Nucleus accumbens (tissue), 56 donors: ENCODE data around the gene CCDC152.
"Not testable (repeated sequence)": the region's sequence is repeated elsewhere in the genome, so short reads cannot be mapped to it uniquely, and the experiment has no call there.

ENCODE experiments used
- DNase-seq, 56 donors: peaks; one replicate each; lab custom pipeline; 2025; lab: John Stamatoyannopoulos, UW

Gene CCDC152

DNA sequence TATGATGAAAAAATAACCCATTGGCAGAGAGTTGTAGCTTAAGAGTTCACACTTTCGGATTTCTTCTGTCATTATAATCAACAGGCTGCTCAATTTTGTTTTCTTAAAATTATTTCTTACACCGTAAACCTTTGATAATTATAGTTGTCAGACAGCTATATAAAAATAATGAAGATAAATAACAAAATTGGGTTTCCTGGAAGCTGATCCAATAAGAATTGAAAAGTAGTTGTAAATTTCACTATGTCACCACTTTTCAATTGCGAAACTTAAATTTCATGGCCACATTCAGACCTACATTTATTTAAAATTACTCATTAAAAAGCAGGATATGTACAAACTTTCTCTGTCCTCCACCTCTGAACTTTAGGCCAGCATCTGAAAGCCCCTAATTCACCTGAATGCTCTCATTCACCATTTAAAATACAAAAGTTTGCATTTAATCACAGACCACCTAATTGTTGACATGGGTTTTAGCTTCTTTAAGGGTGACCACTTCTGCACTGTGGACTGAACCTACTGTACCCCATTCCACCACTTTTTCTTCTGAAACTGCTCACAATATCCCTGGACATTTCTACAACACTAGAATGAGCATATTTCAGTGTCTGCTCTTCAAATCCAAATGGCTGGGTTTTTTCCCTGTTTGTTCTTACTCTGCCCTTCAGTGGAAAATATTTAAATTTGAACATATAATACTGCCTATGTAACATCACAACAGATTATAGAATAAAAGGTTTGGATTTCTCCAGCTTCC is 54.4 kb downstream of the CCDC152 start:
- DNase-seq, result no peak

DNA sequence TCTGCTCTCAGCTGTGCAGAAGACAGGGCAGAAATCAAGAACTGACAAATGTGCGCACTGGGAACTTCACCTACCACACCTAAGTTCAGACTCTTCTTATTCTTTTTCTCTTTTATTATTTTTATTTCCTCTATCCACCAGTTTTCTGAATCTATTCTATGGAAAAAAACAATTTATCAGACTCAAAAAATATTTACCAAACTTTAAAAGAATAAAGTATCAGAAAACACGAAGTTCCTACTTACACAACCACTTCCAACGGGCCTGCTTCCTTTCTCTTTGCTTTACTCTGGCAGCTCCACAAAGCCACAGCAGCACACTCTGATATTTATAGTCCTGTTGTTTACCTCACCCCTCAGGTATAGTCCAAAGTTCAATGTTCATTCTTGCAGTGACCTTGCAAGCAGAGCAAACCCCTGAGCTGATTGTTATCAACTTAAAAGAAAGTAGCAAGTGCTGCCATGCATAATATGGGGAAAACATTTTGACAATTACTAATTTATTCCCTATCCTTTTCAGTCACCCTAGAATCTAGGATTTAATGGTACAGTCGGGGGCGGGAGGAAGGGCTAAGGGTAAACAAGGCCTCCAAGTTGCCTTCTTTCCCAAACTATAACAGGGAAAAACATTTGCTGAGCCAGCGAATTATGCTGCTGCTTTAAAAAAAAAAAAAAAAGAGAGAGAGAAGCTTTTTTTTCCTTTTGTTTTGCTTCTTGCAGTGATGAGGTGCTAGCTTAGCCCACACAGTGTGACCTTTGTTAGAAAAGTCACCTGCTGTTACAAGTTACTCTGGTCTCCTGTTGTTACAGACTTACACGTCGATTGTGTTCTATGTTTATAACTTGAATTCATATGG is 55.2 kb downstream of the CCDC152 start, which contains the start of gene SELENOP:
Gene SELENOP (minus strand): TSS at position 302 of the 856 bp plus-strand sequence. CDS start 3,539 bp downstream, outside the sequence.
- peak in 44 of 56 donors; percentile 12 to 81 (median 48) for DNase-seq

DNA sequence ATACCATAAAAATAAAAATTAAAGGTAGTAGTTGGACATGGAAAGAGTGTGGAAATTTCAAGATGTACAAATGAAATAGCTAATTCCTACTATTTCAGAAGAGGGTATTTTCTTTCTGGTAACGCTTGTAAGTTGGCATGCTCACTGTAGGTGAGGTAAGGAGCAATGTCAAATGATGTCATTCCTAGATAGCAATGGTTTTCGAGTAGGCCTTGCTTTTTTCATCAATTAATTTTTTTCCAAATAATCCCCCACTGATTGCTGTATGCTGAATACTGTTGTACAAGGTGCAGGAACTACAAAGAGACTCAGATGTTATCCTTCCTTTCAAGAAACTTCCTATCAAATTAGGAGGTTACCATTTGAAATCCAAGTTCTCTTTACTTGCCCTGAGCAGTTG is 56.0 kb downstream of the CCDC152 start:
- DNase-seq, result no peak

DNA sequence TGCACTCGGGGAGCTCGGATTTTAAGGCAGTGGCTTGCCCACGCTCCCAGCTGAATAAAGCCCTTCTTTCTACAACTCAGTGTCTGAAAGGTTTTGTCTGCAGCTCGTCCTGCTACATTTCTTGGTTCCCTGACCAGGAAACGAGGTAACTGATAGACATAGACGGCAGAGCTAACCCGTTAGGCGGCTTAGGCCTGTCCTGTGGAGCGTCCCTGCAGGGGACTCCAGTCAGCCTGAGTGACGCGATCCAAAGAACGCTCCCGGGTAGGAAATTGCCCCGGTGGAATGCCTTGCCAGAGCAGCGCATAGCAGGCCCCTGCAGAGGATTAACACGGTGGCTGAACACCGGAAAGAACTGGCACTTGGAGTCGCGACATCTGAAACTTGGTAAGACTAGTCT is 56.9 kb downstream of the CCDC152 start:
- DNase-seq, result peak in 36 of 56 donors; percentile 5 to 49 (median 24)

DNA sequence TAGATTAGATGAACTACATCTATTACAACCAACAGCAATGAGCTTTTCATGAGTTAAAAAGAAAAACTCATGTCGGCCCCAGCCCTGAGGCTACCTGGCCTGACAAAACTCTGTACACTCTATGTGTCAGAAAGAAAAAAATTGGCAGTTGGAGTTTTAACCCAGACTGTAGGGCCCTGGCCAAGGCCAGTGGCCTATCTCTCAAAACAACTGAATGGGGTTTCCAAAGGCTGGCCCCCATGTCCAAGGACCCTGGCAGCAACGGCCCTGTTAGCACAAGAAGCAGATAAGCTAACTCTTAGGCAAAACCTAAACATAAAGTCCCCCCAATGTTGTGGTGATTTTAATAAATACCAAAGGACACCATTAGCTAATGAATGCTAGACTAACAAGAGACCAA is 59.9 kb downstream of the CCDC152 start:
- DNase-seq, result not testable (repeated sequence)

DNA sequence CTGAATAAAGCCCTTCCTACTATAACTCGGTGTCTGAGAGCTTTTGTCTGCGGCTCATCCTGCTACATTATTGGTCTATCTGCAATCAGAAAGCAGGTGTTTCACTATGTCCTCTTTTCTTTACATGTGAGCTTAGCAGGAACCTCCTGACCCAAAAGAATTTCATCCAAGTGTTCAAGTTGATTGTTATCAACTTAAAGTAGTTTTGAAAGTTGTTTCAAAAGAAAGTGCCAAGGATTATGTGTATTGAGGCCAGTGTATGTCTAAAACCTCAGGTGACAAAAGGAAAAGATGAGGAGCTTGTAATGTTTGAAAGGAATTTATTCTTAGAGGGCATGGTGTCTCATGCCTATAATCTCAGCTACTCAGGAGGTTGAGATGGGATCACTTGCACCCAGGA is 63.1 kb downstream of the CCDC152 start:
- DNase-seq, result no peak

DNA sequence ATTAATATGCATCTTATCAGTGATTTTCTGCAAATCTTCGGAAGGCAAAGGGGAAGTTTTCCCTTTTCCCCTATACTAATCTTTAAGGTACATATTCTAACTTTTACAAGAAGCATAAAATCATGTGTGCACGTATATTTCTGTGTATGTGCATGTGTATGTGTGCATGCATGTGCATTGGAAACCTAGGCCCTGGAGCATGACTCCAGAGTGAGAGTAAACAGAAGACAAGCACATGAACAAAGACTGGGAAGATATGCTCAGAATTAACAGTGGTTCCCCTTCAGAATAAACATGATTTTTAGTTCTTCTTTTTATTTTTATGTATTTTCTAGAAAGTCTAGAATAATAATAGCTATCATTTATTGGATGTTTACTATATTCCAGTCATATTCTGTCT is 65.9 kb downstream of the CCDC152 start:
- DNase-seq, result no peak

DNA sequence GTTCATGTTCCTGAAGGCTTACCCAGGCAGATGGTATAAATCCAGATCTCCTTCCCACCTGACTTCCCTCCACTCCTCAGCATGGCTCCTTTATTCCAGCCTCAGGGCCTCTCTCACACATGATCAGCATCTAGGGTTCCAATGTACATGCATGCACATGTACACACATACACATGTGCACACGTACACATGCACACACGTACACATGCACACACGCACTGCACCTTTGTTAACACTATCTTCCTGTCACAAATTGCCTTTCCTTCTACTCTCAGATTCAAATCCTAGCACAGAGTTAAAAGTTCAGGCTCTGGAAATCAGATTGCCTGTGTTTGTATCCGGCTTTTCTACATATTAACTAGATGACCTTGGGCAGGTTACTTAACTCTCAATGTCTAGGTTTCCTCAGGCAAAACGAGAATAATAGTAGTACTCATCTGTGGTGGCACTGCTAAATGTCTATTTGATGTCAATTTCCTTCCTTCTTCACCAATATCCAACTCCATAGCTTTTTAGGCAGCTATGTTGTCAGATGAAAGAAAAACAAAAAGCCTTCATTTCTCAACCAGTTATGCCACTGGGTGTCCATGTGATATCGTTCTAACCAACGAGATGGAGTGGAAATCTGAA is 67.8 kb downstream of the CCDC152 start:
- DNase-seq, result no peak

DNA sequence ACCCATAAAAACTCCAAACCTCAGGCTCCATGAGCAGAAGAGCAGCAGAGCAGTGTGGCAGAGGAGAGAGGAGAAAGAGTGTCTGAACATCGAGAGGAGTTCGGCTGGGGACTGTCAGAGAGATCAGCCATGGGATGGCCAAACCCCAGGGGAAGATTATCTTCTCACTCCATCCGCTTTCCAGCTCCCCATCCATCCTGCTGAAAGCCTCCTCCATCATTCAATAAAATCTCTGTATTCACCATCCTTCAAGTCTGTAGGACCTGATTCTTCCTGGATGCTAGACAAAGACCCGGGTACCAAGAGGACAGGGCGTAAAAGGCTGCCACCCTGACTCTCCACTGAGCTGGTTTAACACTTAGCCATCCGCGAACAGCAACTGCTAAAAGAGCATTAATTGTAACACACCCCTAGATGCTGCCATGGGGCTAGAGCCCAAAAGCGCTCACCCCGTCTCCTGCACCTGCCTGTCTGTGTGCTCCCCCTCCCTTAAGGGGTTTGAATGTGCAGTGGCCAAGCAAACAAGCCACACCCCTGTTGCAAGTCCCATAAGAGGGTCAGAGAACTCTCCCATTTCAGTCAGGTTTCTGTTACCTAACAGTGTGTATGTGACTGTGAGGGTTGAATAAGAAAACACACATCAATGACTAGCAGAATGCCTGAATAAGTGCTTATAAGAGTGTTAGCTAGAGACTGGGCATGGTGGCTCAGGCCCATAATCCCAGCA is 69.0 kb downstream of the CCDC152 start:
- DNase-seq, result no peak

DNA sequence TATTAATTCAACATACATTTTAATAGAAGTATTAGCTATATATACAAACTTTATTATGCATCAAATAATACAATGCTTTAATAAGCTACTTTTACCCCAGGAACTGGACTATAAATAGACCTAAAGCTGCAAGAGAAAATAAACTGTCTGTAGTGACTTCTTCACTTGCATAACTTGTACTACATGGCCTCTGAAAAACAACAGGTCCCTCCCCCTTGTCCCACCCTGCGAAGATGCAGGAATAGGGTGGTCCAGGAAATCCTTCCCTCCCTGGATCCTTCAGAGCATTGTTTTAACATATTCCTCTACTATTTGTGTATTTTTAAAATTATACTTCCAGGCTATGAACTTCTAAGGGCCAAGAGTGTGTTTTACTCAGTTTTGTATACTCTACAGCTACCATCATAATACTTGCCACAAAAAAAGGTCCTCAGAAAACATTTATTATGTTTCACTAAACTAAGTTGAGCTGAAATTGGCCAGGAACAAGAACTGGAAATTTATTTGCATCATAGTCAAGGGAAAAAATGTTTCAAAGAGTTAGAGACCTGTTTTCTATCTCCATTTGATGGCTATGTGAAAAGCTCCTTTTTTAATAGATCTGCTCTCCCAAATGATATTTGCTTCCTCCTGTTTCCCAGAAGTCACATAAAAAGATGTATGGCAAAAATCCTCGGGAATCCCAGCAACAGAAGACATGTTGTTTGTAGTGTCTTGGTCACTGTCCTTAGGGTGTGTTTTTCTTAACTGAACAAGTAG is 70.3 kb downstream of the CCDC152 start:
- no peak for DNase-seq

DNA sequence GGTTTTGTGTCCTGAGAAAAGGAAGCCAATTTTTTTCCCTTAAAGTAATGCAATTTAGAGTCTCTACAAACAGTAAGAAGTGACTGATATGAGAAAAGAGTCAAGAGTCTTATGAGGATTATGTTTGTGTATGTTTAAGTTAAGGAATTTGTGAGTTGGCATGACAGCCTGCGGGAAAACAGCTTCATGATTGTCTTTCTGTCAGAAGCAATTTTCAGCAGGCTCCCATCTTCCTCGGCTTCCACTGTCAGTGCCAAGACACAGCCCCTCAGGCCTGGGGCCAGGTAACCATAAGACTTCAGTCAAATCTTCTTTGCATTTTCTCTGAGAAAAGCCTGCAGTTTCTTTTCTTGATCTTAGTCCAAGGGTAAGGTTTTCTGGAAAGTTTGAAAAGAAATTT is 72.1 kb downstream of the CCDC152 start:
- DNase-seq, result no peak

DNA sequence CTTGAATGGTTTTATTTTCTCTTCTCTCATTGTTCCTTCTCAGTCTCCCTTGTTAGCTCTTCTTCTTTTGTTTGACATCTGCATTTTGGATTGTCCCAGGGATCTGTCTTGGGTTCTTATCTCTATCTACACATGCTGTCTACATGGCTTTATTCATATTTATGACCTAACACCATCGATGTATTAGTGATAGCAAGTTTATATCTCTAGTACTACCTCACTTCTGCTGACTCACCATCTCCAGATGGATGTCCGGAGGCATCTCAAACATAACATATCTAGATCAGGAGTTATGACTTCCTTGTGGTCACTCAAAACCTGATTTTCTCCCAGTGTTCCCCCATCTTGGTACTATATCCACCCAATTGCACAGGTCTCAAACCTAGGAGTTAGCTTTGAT is 74.3 kb downstream of the CCDC152 start:
- DNase-seq, result no peak

DNA sequence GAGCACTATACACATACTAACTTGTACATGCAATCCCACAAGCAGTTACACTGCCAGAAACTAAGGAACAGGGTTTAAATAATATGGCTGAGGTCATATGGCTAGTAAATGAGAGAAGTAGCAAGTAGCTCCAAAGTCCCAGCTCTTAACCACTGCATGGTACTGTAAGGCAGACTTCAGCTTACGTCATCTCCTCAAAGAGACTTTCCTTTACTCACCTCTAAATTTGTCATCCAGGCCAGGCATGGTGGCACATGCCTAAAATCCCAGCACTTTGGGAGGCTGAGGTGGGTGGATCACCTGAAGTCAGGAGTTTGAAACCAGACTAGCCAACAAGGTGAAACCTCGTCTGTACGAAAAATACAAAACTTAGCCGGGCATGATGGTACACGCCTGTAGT is 75.4 kb downstream of the CCDC152 start:
- no peak for DNase-seq

DNA sequence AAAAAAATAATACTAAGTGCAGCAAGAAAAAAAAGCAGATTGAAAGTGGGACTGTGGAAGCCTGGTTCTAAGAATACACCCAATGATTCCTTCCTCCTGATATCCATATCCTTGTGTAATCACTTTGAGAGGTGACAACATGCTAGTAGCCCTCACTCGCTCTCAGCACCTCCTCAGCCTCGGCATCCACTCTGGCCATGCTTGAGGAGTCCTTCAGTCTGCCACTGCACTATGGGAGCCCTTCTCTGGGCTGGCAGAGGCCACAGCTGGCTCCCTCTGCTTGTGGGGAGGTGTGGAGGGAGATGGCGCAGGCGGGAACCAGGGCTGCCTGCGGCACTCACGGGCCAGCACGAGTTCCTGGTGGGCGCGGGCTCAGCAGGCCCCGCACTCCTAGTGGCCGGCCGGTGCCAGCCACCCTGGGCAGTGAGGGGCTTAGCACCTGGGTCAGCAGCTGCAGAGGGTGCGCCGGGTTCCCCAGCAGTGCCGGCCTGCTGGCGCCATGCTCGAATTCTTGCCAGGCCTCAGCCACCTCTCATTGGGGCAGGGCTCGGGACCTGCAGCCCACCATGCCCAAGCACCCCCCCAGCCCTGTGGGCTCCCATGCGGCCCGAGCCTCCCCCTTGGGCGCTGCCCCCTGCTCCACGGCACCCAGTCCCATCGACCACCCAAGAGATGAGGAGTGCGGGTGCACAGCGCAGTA is 79.6 kb downstream of the CCDC152 start:
- DNase-seq, result no peak

DNA sequence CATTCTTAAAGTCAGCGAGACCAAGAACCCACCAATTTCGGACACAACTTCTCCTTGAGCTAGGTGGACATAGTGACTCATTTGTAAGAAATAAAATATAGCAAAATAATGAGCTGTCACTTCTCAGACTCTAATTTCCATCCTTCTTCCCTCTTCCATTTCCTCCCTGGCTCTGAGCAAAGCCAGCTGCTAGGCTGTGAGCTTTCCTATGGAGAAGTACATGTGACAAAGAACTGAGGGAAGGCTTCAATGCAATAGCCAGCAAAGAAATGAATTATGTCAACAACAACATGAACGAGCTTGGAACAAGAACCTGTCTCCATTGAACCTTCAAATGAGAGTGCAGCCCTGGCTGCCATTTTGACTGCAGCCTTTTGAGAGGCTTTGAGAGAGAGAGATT is 81.0 kb downstream of the CCDC152 start:
- DNase-seq, result no peak

DNA sequence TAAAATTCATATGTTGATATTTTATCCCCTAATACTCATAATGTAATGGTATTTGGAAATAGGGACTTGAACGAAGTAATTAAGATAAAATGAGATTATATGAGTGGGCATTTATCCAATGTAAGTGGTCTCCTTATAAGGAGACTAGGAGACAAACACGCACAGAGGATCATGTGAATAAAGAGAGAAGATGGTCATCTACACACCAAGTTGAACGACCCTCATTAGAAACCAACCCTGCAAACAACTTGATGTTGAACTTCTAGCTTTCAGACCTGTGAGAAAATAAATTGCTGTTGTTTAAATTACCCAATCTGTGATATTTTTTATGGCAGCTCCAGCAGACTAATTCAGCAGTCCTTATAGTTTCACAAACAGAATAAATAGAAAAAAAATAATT is 82.6 kb downstream of the CCDC152 start:
- DNase-seq, result no peak

DNA sequence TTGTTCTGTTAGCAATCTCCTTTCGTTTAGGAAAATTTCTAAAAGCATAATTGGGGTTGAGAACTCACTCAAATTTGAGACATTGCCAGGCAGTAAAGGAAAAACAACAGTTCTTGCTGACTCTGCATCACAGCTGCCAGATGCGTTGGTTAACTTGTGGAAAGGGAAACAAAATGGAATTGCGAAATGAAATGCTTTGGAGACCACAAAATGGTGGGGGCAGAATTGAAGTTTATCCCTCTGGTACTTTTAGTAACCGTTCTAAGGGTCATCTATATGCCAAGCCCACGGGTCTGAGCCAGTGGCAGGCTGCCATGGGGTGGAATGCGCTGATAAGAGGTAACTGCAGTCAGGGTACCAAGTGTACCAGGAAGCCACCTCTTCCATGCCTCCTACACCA is 83.7 kb downstream of the CCDC152 start:
- DNase-seq, result no peak

DNA sequence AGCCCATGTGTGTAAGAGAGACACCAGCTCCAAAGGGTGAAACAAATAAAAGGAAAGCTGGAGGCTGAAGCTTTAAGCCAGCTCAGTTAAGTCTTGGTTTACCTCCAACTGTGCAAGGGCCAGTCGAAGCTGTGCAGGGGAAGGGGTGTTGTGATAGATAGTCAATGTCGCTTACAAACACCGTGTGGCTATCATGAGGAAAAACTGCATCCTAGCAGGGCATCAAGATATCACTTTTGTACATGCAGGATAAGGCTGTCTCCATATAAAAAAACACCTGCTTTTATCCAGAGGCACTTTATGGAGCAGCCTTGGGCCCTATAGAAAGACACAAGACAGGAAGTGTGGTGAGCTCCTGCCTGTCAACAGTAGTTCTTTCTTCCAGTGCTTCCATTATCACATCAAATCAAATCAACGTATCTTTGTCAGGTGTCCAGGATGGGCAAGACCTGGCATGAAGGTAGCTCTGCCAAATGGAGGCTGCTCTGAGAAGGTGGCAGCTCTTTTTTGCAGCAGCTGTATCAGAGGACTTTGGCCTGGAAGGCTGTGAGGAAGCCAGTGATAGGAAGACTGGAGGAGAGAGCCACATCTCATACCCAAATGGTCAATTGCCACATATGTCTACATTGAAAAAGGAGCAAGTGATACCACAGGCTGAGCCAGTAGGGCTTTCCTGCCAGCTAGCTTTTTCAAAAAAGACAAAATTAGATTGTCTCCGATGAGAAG is 84.4 kb downstream of the CCDC152 start:
- DNase-seq, result no peak
